Breast epithelium (tissue), 3 donors: ENCODE results near the gene ATP7B.

Experiments
- POLR2A ChIP-seq: fragments of 450-650 bp; IDR thresholded peaks from one replicate; pipeline ENCODE4 v1.6.1; 2016; ENCODE audit warnings: antibody characterized with exemption, mild to moderate bottlenecking, moderate library complexity
- TF ChIP-seq, protein P1 (sequence below), 3 donors: fragments of 450-650 bp; IDR thresholded peaks; one replicate each; pipeline ENCODE4 v1.5.1; 2016 to 2017; ENCODE audit warnings: antibody characterized with exemption in 3 of 3, mild to moderate bottlenecking in 3 of 3, moderate library complexity in 3 of 3

- no peak for TF ChIP-seq POLR2A
- TF ChIP-seq, protein P1, sequence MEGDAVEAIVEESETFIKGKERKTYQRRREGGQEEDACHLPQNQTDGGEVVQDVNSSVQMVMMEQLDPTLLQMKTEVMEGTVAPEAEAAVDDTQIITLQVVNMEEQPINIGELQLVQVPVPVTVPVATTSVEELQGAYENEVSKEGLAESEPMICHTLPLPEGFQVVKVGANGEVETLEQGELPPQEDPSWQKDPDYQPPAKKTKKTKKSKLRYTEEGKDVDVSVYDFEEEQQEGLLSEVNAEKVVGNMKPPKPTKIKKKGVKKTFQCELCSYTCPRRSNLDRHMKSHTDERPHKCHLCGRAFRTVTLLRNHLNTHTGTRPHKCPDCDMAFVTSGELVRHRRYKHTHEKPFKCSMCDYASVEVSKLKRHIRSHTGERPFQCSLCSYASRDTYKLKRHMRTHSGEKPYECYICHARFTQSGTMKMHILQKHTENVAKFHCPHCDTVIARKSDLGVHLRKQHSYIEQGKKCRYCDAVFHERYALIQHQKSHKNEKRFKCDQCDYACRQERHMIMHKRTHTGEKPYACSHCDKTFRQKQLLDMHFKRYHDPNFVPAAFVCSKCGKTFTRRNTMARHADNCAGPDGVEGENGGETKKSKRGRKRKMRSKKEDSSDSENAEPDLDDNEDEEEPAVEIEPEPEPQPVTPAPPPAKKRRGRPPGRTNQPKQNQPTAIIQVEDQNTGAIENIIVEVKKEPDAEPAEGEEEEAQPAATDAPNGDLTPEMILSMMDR (IDR thresholded peaks at IDR 0.05), result no peak
Observed at GRCh38 chr13:51925865-51926527, 85.3 kb downstream of the ATP7B start.
